ENCODE measurements around the gene DIS3L. TPM values are rescaled to one million over a fixed set of nuclear protein-coding genes. Genes with fewer than 3 reads are reported as not detected.

DIS3L gene
- total RNA-seq, 1 experiment from 2014 or later, result 32.9 TPM

DNA sequence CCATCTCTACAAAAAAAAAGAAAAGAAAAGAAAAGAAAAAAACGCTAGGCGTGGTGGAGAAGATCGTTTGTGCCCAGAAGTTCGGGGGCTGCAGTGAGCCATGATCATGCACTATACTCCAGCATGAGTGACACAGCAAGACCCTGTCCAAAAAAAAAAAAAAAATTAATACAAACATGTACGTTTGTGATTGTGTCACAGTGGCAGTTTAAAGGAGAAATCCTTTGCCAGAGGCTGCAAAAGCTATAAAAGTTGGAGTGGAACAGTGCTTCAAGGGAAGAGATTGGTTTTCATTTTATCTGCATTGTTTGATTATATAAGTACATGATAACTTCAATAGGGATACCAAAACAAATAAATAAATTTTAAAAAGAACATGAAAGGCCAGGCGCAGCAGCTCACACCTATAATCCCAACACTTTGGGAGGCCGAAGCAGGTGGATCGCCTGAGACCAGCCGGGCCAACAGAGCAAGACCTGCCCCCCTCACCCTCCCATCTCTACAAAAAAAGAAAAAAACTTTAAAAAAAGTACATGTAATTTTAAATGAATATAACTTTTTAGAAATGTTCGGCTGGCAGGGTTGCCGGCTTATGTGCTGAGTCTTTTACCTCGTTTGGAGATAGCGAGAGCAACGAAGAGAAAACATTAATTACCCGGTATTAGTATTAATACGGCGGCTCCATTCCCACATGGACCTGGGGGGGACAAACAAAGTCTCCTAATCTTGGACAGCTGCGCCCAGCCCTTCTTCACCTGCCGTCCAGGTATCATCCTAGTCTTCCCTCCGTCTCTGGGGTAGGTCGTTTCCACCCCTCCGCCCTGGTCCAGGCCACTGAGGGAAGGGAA lies 573 bp upstream of the DIS3L start:
- H3K4me3 Mint-ChIP-seq, result peak overlapping the region; percentile 72
- POLR2A ChIA-PET, result interaction anchor here (1.6 kb wide), 1 partner anchor 9 kb away, joined by 3 read pairs; no protein-coding TSS in a partner anchor
- H3K27ac Mint-ChIP-seq, result no peak overlapping the region
- peaks cover 6% of the 10 kb centered on the region; the same call in 1 of the 2 replicates for H3K36me3 Mint-ChIP-seq
- no peaks in the 10 kb centered on the region for H3K27me3 Mint-ChIP-seq (ENCODE audit: low read depth)
- CTCF ChIA-PET, result interaction anchor here (0.5 to 1.9 kb wide), 7 partner anchors 40 to 1029 kb away, joined by 3 to 8 read pairs (median 4); partner anchors contain the start of genes MEGF11 and SNAPC5
- no peaks in the 10 kb centered on the region for H3K9me3 Mint-ChIP-seq
- H3K4me1 Mint-ChIP-seq, result peaks cover 37% of the 10 kb centered on the region
- TF ChIP-seq ZNF121 (CRISPR knock-in tag; IDR thresholded peaks at IDR 0.05) (peak; percentile 45; the same call in 1 of the 2 replicates), CREM (CRISPR knock-in tag; IDR thresholded peaks at IDR 0.05) (no peak), HMGA2 (CRISPR knock-in tag; IDR thresholded peaks at IDR 0.05) (no peak), ZNF232 (CRISPR knock-in tag; IDR thresholded peaks at IDR 0.05) (0 out of 2 replicates have a peak, but pooled peaks have one; percentile 32)
- TF ChIP-seq, protein P1, sequence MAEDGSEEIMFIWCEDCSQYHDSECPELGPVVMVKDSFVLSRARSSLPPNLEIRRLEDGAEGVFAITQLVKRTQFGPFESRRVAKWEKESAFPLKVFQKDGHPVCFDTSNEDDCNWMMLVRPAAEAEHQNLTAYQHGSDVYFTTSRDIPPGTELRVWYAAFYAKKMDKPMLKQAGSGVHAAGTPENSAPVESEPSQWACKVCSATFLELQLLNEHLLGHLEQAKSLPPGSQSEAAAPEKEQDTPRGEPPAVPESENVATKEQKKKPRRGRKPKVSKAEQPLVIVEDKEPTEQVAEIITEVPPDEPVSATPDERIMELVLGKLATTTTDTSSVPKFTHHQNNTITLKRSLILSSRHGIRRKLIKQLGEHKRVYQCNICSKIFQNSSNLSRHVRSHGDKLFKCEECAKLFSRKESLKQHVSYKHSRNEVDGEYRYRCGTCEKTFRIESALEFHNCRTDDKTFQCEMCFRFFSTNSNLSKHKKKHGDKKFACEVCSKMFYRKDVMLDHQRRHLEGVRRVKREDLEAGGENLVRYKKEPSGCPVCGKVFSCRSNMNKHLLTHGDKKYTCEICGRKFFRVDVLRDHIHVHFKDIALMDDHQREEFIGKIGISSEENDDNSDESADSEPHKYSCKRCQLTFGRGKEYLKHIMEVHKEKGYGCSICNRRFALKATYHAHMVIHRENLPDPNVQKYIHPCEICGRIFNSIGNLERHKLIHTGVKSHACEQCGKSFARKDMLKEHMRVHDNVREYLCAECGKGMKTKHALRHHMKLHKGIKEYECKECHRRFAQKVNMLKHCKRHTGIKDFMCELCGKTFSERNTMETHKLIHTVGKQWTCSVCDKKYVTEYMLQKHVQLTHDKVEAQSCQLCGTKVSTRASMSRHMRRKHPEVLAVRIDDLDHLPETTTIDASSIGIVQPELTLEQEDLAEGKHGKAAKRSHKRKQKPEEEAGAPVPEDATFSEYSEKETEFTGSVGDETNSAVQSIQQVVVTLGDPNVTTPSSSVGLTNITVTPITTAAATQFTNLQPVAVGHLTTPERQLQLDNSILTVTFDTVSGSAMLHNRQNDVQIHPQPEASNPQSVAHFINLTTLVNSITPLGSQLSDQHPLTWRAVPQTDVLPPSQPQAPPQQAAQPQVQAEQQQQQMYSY (CRISPR knock-in tag; IDR thresholded peaks at IDR 0.05), result 0 out of 2 replicates have a peak, but pooled peaks have one; percentile 9
- TF ChIP-seq, protein P2, sequence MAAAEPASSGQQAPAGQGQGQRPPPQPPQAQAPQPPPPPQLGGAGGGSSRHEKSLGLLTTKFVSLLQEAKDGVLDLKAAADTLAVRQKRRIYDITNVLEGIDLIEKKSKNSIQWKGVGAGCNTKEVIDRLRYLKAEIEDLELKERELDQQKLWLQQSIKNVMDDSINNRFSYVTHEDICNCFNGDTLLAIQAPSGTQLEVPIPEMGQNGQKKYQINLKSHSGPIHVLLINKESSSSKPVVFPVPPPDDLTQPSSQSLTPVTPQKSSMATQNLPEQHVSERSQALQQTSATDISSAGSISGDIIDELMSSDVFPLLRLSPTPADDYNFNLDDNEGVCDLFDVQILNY (CRISPR knock-in tag; IDR thresholded peaks at IDR 0.05), result no peak
- no peak for ATAC-seq
- DNase-seq (ENCODE audit: low spot score), result no peak

DNA sequence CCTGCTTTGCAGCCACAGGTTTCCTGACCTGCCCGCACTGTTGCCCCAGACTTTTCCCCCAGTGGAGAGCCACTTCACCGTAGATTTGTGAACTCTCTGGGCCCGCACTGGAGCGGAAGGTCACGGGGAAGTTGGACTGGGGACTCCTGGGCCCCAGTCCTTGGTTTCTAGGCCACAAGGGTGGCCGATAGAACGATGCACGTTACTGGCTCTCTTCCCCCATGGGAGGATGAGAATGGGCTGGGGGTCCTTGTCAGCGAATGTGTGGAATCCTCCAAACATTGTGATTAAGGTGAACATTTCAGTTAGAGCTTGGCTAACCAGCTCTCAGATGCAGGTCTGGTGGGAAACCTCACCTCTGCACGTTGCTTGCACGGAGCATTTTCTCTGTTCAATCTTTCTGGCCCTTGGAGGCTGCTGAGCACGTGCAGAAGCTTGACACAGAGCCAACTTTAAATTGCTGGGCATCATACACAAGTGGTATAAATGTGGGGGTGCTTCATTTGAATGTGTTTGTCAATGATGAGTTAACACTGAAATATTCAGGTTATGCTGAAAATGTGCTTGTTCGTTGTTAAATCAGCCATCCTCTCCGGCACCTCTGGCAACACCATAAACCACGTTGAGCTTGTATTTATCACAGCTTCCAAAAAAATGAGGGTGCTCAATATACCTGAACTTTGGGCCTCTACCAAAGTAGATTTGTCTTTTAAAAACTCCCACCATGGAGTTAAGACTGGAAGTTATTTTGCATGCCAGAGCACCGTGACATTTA lies 976 bp downstream of the DIS3L start:
- ChIA-PET CTCF (interaction anchor here (0.9 to 1.8 kb wide), 3 partner anchors 43 to 378 kb away, joined by 3 to 4 read pairs (median 4); partner anchors contain the start of gene SNAPC5), POLR2A (interaction anchor here (0.5 to 1.6 kb wide), 5 partner anchors 8 to 305 kb away, joined by 3 to 6 read pairs (median 3); no protein-coding TSS in a partner anchor)
- Mint-ChIP-seq H3K9me3 (no peaks in the 10 kb centered on the region), H3K27me3 (ENCODE audit: low read depth) (no peaks in the 10 kb centered on the region), H3K4me1 (peaks cover 41% of the 10 kb centered on the region), H3K4me3 (peak overlapping the region; percentile 80), H3K27ac (peak overlapping the region; percentile 80), H3K36me3 (peaks cover 9% of the 10 kb centered on the region; the same call in 1 of the 2 replicates)
- TF ChIP-seq NR1H2 (CRISPR knock-in tag; IDR thresholded peaks at IDR 0.05) (no peak), TEAD1 (CRISPR knock-in tag; IDR thresholded peaks at IDR 0.05) (no peak), ARID4B (CRISPR knock-in tag; IDR thresholded peaks at IDR 0.05; ENCODE audit: borderline replicate concordance) (0 out of 2 replicates have a peak, but pooled peaks have one; percentile 42), MAX (CRISPR knock-in tag; IDR thresholded peaks at IDR 0.05) (peak; percentile 28; the same call in 1 of the 2 replicates), RELA (CRISPR knock-in tag; IDR thresholded peaks at IDR 0.05; ENCODE audit: borderline replicate concordance) (0 out of 2 replicates have a peak, but pooled peaks have one; percentile 4)
- TF ChIP-seq, protein P3, sequence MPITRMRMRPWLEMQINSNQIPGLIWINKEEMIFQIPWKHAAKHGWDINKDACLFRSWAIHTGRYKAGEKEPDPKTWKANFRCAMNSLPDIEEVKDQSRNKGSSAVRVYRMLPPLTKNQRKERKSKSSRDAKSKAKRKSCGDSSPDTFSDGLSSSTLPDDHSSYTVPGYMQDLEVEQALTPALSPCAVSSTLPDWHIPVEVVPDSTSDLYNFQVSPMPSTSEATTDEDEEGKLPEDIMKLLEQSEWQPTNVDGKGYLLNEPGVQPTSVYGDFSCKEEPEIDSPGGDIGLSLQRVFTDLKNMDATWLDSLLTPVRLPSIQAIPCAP (CRISPR knock-in tag; IDR thresholded peaks at IDR 0.05), result no peak
- TF ChIP-seq, protein P4, sequence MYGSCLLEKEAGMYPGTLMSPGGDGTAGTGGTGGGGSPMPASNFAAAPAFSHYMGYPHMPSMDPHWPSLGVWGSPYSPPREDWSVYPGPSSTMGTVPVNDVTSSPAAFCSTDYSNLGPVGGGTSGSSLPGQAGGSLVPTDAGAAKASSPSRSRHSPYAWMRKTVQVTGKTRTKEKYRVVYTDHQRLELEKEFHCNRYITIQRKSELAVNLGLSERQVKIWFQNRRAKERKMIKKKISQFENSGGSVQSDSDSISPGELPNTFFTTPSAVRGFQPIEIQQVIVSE (CRISPR knock-in tag; IDR thresholded peaks at IDR 0.05; ENCODE audit: borderline replicate concordance), result no peak
- ATAC-seq (peak; percentile 16), DNase-seq (ENCODE audit: low spot score) (no peak)
